Breast epithelium (tissue), 3 donors: ENCODE results near the gene FOLR2.

Source experiments
- POLR2A ChIP-seq: fragments of 450-650 bp; IDR thresholded peaks from one replicate; pipeline ENCODE4 v1.6.1; 2016; ENCODE audit warnings: antibody characterized with exemption, mild to moderate bottlenecking, moderate library complexity
- TF ChIP-seq, protein P1 (sequence below), 3 donors: fragments of 450-650 bp; IDR thresholded peaks; one replicate each; pipeline ENCODE4 v1.5.1; 2016 to 2017; ENCODE audit warnings: antibody characterized with exemption in 3 of 3, mild to moderate bottlenecking in 3 of 3, moderate library complexity in 3 of 3

- TF ChIP-seq, protein P1, sequence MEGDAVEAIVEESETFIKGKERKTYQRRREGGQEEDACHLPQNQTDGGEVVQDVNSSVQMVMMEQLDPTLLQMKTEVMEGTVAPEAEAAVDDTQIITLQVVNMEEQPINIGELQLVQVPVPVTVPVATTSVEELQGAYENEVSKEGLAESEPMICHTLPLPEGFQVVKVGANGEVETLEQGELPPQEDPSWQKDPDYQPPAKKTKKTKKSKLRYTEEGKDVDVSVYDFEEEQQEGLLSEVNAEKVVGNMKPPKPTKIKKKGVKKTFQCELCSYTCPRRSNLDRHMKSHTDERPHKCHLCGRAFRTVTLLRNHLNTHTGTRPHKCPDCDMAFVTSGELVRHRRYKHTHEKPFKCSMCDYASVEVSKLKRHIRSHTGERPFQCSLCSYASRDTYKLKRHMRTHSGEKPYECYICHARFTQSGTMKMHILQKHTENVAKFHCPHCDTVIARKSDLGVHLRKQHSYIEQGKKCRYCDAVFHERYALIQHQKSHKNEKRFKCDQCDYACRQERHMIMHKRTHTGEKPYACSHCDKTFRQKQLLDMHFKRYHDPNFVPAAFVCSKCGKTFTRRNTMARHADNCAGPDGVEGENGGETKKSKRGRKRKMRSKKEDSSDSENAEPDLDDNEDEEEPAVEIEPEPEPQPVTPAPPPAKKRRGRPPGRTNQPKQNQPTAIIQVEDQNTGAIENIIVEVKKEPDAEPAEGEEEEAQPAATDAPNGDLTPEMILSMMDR (IDR thresholded peaks at IDR 0.05): no peak
- no peak for TF ChIP-seq POLR2A
Measured at GRCh38 chr11:72209101-72209500, 7.5 kb upstream of the FOLR2 start.
